ENCODE results near the gene RAB5IF.
A peak's percentile ranks its signal among the peaks of the same experiment; 100 is the strongest.
"Not testable (repeated sequence)": the region's sequence is repeated elsewhere in the genome, so short reads cannot be mapped to it uniquely, and the experiment has no call there.

Gene RAB5IF

GRCh38 chr20:36605399-36606157 lies at the start of gene RAB5IF:
Gene RAB5IF, plus strand, starts transcription at chr20:36605779. Its CDS starts 173 bp downstream, at chr20:36605952.
- peak; percentile 99 for DNase-seq (ENCODE audit: low spot score)

- DNase-seq (ENCODE audit: low spot score): no peak
These were observed 42.9 kb upstream of the RAB5IF start for GRCh38 chr20:36562724-36563123.

- DNase-seq (ENCODE audit: low spot score): no peak
These were observed 42.2 kb upstream of the RAB5IF start for GRCh38 chr20:36563374-36563773.

GRCh38 chr20:36564078-36564725 lies 41.4 kb upstream of the RAB5IF start:
- not testable (repeated sequence) for DNase-seq (ENCODE audit: low spot score)

GRCh38 chr20:36564726-36565121 lies 40.9 kb upstream of the RAB5IF start:
- DNase-seq (ENCODE audit: low spot score): not testable (repeated sequence)

- no peak for DNase-seq (ENCODE audit: low spot score)
These were observed 40.1 kb upstream of the RAB5IF start for GRCh38 chr20:36565520-36565919.

GRCh38 chr20:36569847-36570429 lies 35.6 kb upstream of the RAB5IF start:
- DNase-seq (ENCODE audit: low spot score): peak; percentile 87

- DNase-seq (ENCODE audit: low spot score): no peak
These were observed 33.7 kb upstream of the RAB5IF start for GRCh38 chr20:36571564-36572504.

GRCh38 chr20:36572701-36573102 lies 32.9 kb upstream of the RAB5IF start:
- peak; percentile 25 for DNase-seq (ENCODE audit: low spot score)

GRCh38 chr20:36573103-36573797 lies 32.3 kb upstream of the RAB5IF start, which contains the start of gene TGIF2:
Gene TGIF2, plus strand, starts transcription at chr20:36573597. Its CDS starts 5,178 bp downstream, at chr20:36578775.
- peak; percentile 97 for DNase-seq (ENCODE audit: low spot score)

- peak; percentile 58 for DNase-seq (ENCODE audit: low spot score)
These were observed 31.7 kb upstream of the RAB5IF start for GRCh38 chr20:36573798-36574365.

- peak; percentile 61 for DNase-seq (ENCODE audit: low spot score)
These were observed 31.0 kb upstream of the RAB5IF start for GRCh38 chr20:36574366-36575135.

GRCh38 chr20:36576081-36576445 lies 29.5 kb upstream of the RAB5IF start:
- no peak for DNase-seq (ENCODE audit: low spot score)

GRCh38 chr20:36578356-36579041 lies 27.1 kb upstream of the RAB5IF start:
- no peak for DNase-seq (ENCODE audit: low spot score)

- no peak for DNase-seq (ENCODE audit: low spot score)
These were observed 25.5 kb upstream of the RAB5IF start for GRCh38 chr20:36579996-36580545.

- no peak for DNase-seq (ENCODE audit: low spot score)
These were observed 23.3 kb upstream of the RAB5IF start for GRCh38 chr20:36582322-36582721.

- DNase-seq (ENCODE audit: low spot score): no peak
These were observed 22.8 kb upstream of the RAB5IF start for GRCh38 chr20:36582821-36583220.

- DNase-seq (ENCODE audit: low spot score): no peak
These were observed 21.5 kb upstream of the RAB5IF start for GRCh38 chr20:36584018-36584481.

Data from GM03348 (cell line).